ENCODE measurements around the gene SKI. TPM values are rescaled to one million over a fixed set of nuclear protein-coding genes. Genes with fewer than 3 reads are reported as not detected.

SKI gene
- total and polyA plus RNA-seq, 9 of the 15 experiments (the other 6 are each of a cell fraction or from before 2014, with no cell fraction given) = 0.10 to 60.5 (median 4.6) TPM

DNA sequence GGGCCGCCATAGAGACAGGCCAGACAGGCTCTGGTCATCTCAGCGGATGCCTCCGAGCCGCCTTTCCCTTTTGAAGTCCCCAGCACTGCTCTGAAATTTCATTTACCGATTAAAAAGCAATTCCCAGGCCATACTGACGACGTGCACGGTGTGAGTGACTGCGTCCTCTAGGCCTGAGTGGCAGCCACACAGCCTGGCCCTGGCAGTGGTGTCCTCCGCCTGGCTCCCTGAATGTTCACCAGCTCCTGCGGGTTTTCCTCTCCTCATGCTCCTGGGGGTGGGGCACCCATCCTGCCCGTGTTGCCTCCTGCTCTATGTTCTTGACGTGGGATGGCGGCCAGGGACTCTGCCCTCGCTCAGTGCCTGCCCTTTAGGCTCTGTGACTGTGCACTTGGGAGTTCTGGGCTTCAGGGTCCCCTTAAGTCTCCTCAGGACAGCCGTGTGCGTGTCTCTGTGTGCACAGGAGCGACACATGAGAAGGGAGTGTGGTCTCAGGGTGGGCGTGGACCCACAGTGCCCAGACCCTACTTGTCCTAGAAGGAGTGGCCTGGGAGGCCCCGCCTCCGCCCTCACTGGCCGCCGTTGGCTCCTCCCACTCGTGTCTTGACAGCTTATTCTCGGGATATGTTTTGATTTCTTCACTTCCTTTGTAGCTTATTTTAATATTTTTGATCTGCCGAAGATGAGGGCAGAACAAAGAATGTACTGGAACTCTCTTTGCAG lies 3.6 kb downstream of the SKI start:
- Histone ChIP-seq H3K36me3 (ENCODE audit: control insufficient read depth, insufficient read depth, low read length) (peaks cover 13% of the 10 kb centered on the region; the same call in 2 of the 3 replicates), H4K20me1 (replicated peaks; ENCODE audit: control insufficient read depth, insufficient read depth, low read length) (peaks cover 74% of the 10 kb centered on the region), H3K9me3 (replicated peaks; ENCODE audit: control insufficient read depth, insufficient read depth, low read depth, low read length) (no peaks in the 10 kb centered on the region), H3K4me2 (ENCODE audit: insufficient read depth, low read length) (peak overlapping the region; percentile 96), H3K27ac (ENCODE audit: extremely low read depth, low read depth, low read length) (peak overlapping the region; percentile 66; the same call in 2 of the 3 replicates), H3K9me1 (ENCODE audit: control insufficient read depth, insufficient read depth, low read length) (peaks cover 36% of the 10 kb centered on the region), H3K79me2 (ENCODE audit: control insufficient read depth, insufficient read depth, low read length) (peaks cover 83% of the 10 kb centered on the region), H3K27me3 (ENCODE audit: control insufficient read depth in 2 of 2, insufficient read depth in 2 of 2, low read length in 2 of 2) (no peaks in the 10 kb centered on the region), H3K9ac (ENCODE audit: insufficient read depth in 1 of 2, low read depth in 2 of 2, low read length in 2 of 2) (peak overlapping the region; percentile 65 to 92), H3K4me1 (replicated peaks in 1 of 2; ENCODE audit: control insufficient read depth in 2 of 2, insufficient read depth in 2 of 2, low read length in 2 of 2) (peaks cover 36 to 87% of the 10 kb centered on the region in 2 experiments), H2AFZ (ENCODE audit: low read depth, low read length) (no peak overlapping the region), H3K4me3 (peak overlapping the region; percentile 53)
- BruUV-seq (replicated peaks) = no TSS peak
- WGBS (ENCODE audit: insufficient coverage, low coverage, missing lambda C conversion rate) = 9% methylated on average over 26 of the region's 26 CpGs
- in situ Hi-C loops (cut with MboI) (loop anchor here (5.0 kb wide), 1 partner anchor 34 kb away; no protein-coding TSS in a partner anchor), intact Hi-C loops (cut with micrococcal nuclease) (loop anchor here (2.0 kb wide), 1 partner anchor 33 kb away; no protein-coding TSS in a partner anchor)
- ChIA-PET CTCF (ENCODE audit: low intra/inter-chr PET ratio) (no interaction called here), POLR2A (interaction anchor here (0.5 to 4.0 kb wide), 16 partner anchors 10 to 162 kb away, joined by 3 to 33 read pairs (median 4); partner anchors contain the start of genes MORN1 and RER1)
- FAIRE-seq (peak; percentile 87), ATAC-seq (peak; percentile 48), DNase-seq (ENCODE audit: extremely low read depth in 1 of 4, low spot score in 3 of 4) (peak; percentile 78 to 82 (median 81))
- TF ChIP-seq ZNF717 (CRISPR knock-in tag; IDR thresholded peaks at IDR 0.05) = no peak
- 0 out of 2 replicates have a peak, but pooled peaks have one; percentile 5 for TF ChIP-seq HCFC1 (IDR thresholded peaks at IDR 0.05; ENCODE audit: low read depth, low read length)
- peak; percentile 14; the same call in 1 of the 2 replicates for TF ChIP-seq BHLHE40 (IDR thresholded peaks at IDR 0.05; ENCODE audit: low read length)
- no peak for TF ChIP-seq ZFPM2 (CRISPR knock-in tag; IDR thresholded peaks at IDR 0.05)
- peak; percentile 75; the same call in 1 of the 2 replicates for TF ChIP-seq ZBTB7A (IDR thresholded peaks at IDR 0.05; ENCODE audit: borderline replicate concordance, control insufficient read depth, low read depth, low read length)
- no peak for TF ChIP-seq ZNF668 (CRISPR knock-in tag; IDR thresholded peaks at IDR 0.05)
- TF ChIP-seq, protein P1, sequence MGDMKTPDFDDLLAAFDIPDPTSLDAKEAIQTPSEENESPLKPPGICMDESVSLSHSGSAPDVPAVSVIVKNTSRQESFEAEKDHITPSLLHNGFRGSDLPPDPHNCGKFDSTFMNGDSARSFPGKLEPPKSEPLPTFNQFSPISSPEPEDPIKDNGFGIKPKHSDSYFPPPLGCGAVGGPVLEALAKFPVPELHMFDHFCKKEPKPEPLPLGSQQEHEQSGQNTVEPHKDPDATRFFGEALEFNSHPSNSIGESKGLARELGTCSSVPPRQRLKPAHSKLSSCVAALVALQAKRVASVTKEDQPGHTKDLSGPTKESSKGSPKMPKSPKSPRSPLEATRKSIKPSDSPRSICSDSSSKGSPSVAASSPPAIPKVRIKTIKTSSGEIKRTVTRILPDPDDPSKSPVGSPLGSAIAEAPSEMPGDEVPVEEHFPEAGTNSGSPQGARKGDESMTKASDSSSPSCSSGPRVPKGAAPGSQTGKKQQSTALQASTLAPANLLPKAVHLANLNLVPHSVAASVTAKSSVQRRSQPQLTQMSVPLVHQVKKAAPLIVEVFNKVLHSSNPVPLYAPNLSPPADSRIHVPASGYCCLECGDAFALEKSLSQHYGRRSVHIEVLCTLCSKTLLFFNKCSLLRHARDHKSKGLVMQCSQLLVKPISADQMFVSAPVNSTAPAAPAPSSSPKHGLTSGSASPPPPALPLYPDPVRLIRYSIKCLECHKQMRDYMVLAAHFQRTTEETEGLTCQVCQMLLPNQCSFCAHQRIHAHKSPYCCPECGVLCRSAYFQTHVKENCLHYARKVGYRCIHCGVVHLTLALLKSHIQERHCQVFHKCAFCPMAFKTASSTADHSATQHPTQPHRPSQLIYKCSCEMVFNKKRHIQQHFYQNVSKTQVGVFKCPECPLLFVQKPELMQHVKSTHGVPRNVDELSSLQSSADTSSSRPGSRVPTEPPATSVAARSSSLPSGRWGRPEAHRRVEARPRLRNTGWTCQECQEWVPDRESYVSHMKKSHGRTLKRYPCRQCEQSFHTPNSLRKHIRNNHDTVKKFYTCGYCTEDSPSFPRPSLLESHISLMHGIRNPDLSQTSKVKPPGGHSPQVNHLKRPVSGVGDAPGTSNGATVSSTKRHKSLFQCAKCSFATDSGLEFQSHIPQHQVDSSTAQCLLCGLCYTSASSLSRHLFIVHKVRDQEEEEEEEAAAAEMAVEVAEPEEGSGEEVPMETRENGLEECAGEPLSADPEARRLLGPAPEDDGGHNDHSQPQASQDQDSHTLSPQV (IDR thresholded peaks at IDR 0.05) = 0 out of 2 replicates have a peak, but pooled peaks have one; percentile 9
- TF ChIP-seq SIN3B (IDR thresholded peaks at IDR 0.05; ENCODE audit: low read depth) = no peak
- no peak for TF ChIP-seq ZNF316 (IDR thresholded peaks at IDR 0.05)
- no peak for TF ChIP-seq MBD2 (IDR thresholded peaks at IDR 0.05; ENCODE audit: borderline replicate concordance, low read depth)
- TF ChIP-seq, protein P2, sequence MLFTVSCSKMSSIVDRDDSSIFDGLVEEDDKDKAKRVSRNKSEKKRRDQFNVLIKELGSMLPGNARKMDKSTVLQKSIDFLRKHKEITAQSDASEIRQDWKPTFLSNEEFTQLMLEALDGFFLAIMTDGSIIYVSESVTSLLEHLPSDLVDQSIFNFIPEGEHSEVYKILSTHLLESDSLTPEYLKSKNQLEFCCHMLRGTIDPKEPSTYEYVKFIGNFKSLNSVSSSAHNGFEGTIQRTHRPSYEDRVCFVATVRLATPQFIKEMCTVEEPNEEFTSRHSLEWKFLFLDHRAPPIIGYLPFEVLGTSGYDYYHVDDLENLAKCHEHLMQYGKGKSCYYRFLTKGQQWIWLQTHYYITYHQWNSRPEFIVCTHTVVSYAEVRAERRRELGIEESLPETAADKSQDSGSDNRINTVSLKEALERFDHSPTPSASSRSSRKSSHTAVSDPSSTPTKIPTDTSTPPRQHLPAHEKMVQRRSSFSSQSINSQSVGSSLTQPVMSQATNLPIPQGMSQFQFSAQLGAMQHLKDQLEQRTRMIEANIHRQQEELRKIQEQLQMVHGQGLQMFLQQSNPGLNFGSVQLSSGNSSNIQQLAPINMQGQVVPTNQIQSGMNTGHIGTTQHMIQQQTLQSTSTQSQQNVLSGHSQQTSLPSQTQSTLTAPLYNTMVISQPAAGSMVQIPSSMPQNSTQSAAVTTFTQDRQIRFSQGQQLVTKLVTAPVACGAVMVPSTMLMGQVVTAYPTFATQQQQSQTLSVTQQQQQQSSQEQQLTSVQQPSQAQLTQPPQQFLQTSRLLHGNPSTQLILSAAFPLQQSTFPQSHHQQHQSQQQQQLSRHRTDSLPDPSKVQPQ (CRISPR knock-in tag; IDR thresholded peaks at IDR 0.05; ENCODE audit: borderline replicate concordance) = no peak
- peak; percentile 36 for TF ChIP-seq RBBP5 (IDR thresholded peaks at IDR 0.05; ENCODE audit: borderline replicate concordance, insufficient read depth, low read length, poor library complexity, severe bottlenecking)
- no peak for TF ChIP-seq ARID1B (IDR thresholded peaks at IDR 0.05)
- no peak for TF ChIP-seq ZNF3 (CRISPR knock-in tag; IDR thresholded peaks at IDR 0.05)
- TF ChIP-seq ZBTB1 (CRISPR knock-in tag; IDR thresholded peaks at IDR 0.05; ENCODE audit: borderline replicate concordance, low read depth) = 0 out of 2 replicates have a peak, but pooled peaks have one; percentile 43

Data from K562 (cell line).